ENCODE data around the gene NATD1.

NATD1 gene

DNA sequence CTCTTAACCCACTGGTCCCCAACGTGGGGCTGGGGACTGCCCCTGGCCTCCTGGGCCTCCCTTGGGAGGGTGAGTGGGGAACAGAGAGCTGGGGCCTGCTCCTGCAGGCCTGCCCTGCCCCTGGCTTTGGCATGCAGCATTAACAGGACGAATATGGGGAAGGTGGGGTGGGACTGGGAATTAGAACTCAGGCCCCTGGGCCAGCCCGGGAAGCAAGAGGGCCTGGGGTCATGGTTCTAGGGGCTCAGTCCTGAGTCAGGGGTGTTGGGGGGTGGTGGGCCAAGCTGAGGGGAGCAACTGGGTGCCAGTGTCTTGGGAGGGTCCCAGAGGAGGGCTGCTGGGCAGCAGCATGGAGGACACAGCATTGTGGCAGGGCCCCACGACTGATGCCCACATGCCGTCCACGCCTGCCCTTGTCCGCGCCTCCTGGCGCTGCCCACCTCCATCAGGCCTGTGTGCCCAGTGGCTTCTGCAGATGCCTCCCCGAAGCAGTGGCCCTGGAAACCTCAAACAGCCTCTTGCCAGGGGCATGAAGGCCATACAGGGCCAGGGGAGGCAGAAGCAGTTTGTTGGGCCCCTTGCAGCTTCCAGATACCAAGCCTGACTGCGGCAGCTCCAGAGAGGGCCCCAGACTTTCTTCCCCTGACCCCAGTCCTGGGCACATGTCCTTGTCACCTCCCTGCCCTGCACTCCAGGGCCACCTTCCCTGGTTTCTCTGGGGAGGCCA, 36.1 kb upstream of the NATD1 start:
- no peak for FAIRE-seq

DNA sequence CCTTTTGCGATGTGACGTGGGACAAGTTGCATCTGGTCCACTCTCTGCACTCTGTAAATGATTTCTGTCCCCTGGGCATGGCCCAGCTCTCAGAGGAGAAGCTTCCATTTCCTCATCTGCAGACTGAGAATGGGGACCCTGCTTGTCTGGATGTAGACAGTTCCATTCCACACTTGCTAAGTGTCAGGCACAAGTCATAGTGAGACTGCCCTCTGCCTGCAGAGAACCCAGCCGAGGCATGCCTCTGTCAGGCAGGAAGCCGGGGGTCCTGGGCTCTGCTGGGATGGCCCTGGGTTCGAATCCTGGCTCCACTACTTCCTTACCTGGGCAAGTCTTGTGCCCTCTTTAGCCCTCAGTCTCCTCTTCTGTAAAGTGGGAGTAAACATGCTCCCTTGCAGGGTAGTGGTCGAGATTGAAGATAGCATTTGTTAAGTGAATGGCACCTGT, 35.4 kb upstream of the NATD1 start:
- FAIRE-seq: no peak

GRCh38 chr17:21287703-21288449, 34.7 kb upstream of the NATD1 start:
- FAIRE-seq: peak; percentile 33

DNA sequence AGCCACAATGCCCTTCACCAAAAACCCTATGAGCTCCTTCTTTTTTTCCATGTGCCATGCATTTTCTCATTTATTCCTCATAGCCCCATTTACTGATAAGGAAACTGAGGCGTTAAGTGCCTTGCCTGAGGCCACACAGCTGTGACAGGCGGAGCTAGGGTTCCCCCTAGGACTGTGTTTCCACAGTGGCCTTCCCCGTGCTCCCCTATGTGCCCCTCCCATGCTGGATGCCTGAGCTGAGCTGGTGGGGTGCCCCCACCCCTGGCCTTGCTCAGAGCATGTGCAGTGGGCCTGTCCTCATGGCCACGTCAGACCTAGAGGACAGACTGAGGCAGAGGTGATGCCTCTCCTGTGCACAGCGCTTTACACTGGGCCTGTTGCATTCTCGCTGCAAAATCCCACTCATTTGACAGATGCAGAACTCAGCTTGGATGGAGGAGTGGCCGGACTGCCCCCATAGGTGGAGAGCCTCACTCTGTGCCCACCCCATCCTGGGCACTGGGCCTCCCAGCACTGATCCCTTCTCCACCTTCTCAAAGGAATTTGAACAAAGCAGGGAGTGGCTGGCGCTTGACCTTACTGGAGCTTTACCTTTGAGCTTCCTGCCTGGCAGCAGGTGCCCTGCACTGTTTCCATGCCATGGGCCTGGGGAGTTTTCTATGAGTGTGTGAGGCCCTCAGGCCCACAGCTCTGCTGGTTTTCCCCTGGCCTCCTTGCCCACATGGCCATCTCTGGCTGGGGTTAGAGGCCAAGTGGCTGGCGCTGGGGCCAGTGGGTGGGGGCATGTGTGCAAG, 33.9 kb upstream of the NATD1 start:
- no peak for FAIRE-seq

DNA sequence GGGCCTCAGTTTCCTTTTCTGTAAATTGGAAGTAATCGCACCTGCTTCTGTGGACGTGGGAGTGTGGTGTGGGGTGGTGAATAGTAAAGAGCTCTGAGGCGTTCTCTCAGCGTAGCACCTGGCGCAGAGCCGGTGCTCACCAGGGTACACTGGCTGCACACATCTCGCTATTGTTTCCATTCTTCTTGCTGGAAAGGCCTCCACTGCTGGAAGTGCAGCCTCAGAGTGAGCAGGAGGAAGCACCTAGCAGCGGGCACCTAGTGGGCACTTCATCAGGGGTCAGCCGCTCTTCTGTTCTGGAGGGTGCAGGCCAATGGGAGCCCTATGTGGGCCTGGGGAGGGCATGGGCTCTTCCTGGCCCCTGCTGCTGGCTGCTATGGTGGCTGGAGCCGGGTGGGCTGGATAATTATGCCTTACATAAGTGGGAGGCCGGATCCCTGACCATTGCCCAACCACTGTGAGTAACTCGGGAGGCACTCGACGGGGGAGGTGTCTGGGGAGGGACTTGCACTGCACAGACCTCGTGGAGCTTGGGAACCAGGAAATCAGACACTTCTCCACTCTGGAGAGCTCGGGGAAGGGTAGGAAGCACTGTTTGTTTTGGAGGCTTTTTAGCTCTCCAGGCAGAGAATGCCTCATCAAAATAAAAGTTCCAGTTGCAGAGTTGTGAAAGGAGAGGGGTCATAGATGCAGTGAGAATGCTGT, 33.0 kb upstream of the NATD1 start:
- FAIRE-seq: peak; percentile 89

DNA sequence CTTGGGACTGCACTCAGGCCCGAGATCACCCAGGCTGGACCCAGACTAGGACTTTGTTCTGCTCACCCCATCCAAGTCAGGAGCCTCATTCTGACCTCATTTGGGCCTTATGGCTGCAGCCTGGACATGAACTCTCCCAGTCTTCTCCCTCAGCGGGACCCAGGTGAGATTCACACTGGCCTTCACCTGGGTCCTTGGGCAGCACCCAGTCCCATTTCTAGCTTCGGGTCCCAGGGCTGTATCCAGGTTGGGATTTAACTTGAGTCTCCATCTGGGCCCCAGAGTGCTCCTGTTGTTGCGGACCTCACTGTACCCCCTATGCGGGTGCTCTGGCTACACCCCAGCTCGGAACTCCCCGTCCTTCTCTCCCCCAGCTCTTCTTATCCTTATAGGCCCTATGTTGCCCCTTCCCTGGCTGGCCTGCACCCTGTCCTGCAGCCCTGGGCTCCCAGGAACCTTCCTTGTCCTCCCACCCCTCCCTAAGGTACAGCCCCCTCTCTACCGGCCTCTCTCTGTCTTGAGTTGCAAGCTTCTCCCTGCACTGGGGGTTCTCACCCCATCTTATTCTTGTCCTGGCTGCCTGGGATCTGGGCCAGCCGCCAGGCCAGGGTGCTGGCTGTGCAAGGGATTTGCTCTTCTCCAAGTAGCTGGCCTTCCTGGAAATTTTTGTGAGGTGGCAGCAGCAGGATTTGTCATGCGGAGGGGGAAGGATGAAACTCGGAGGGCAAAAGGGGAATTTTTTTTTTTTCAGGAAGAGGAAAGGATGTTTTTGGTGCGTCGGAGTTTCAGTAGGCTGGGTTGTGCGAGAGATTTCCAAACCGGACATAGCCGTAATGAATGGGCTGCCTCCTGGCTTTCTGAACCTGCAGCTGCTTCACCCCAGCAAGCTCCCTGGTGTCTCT, 32.2 kb upstream of the NATD1 start:
- no peak for FAIRE-seq

- no peak for FAIRE-seq
These were observed 31.3 kb upstream of the NATD1 start, which contains the start of gene MAP2K3 for GRCh38 chr17:21284319-21285163. MAP2K3 (plus strand) TSS chr17:21284711; CDS start chr17:21284921, 210 bp downstream.

GRCh38 chr17:21283482-21284318, 30.5 kb upstream of the NATD1 start:
- FAIRE-seq: no peak

GRCh38 chr17:21282850-21283249, 29.6 kb upstream of the NATD1 start:
- FAIRE-seq: no peak

GRCh38 chr17:21282231-21282630, 29.0 kb upstream of the NATD1 start:
- no peak for FAIRE-seq

GRCh38 chr17:21280081-21280518, 26.9 kb upstream of the NATD1 start:
- no peak for FAIRE-seq

DNA sequence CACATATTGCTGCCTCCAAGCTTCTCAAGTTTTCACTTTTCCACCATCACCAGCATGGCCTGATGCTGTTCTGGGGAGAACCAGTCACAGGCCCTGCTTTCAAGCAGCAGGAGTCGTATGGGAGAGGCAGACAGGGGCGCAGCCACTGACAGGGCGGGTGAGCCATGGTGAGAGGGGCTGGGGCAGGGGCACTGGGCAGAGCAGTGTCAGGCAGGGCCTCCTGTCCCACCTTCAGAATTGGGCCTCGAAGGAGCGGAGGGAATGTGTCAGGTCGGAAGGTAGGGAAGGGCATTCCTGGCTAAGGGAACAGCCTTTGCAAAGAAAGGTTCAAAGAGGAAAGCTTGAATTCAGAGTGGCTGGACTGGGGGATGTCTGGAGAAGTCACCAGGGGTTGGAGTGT, 26.4 kb upstream of the NATD1 start:
- FAIRE-seq: no peak

DNA sequence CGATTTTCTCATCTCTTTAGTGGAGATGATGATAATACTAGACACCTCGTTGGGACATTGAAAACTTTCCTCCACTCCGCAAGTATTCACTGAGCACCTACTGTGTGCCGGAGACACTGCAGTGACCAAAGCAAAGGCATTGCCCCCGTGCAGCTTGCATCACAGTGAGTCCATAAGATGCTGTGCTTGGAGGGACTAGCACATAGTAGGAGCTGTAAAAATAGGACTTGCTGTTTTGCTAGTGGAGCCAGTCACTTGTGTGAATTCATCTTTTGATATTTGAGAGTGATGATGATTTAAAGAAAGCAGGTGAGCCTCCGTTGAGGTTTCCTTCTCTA, 26.0 kb upstream of the NATD1 start:
- no peak for FAIRE-seq

DNA sequence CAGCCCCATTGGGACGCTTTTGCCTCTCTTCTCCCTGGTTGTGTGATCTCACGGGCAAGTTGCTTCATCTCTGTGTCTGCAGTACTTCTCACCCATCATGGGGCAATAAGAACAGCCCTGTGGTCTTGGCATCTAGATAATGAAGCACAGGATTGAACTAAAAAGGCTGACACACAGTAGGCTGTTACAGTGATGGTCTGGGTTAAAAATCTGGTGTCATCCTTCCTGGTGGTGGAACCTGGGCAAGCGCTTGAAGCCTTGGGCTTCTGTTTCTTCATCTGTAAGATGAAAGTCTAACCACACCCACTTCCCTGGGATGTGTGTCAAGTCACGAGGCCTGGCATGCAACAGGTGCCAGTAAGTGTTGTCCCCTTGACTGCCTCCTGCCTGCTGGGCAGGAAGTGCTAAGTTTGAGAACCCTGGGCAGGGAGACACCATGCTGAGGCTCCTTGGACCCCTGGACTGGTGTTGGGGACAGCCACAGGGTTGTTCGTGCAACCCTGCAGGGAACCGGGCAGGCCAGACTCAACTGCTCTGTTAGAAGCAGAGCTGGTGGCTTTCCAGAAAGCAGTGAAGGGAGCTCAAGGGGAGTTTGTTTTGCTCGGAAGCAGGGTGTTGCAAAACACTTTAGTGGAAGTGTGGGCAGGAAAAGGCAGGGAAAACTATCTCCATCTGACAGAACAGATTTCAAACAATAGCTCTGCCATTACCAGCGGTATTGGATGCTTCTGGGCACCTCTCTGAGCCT, 25.4 kb upstream of the NATD1 start:
- FAIRE-seq: no peak

DNA sequence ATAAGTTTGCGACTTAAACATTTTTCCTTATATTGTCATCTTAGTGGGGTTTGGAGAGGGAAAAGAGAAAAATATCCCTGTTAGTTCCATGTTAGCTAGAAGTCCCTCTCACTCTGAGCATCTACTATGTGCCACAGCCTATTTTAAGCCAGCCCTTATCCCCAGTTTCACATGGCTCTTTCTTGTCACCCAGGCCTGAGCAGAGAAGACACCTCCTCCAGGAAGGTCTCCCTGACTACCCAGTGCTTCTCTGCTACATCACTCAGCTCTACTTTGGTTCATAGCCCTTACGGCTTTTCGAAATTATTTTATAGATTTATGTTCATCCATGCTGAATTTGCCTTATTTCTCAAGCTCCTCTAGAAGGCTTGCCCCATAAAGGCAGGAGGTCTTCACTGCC, 24.1 kb upstream of the NATD1 start:
- no peak for FAIRE-seq

DNA sequence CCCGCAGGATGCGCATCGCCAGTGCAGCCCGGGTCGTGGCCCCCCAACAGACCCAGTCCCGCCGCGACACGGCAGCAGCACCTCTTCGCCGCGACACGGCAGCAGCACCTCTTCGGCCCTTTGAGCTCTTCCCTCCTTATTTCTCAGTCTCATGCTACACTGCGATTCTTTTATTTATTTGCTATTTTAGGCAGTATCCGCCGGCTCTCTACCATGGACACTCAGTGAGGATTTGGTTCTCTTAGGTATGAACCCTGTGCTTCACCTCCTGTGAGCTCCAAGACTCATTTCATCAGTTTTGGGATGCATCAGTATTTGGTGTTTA, 23.0 kb upstream of the NATD1 start:
- no peak for FAIRE-seq

DNA sequence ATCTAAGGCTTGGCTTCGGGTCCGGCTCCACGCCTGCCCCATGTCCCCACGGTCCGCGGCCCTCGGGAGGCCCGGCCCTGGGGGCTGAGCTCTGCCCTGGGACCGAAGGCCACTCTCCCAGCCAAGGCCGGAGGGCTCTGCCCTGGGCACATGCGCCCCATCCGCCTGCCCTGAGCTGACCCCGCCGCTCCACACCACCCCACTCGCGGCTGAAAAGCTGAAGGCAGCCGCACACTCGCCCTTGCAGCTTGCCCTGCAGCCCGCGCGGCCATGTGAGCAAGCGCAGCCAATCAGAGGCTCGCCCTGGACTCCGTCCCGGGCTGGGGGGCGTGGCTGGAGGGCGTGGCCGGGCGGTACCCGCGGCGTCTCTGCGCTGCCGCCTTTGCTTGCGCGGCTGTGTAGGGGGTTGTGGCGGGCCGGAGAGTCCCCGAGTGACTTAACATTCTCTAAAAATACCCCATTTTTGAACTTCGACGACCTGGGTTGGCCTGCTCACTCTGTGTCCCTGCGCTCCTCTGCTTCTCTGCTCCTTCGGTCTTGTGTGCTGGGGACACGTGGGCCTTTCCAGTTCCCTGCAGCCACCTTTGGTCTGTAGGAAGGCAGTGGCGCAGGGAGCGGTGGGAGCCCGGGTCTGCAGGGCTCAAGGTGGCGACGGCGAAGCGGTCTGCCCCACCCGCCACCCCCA, 22.5 kb upstream of the NATD1 start:
- FAIRE-seq: no peak

- FAIRE-seq: no peak
These were observed 21.9 kb upstream of the NATD1 start for GRCh38 chr17:21275047-21275578.

Data from islet of Langerhans (tissue), 1 donor.